ENCODE results near the gene HNRNPF. TPM values are rescaled to one million over a fixed set of nuclear protein-coding genes. Genes with fewer than 3 reads are reported as not detected.
A peak's percentile ranks its signal among the peaks of the same experiment; 100 is the strongest.

Gene HNRNPF
- total and polyA plus RNA-seq, 4 donors = 79.1 to 237 (median 176) TPM

GRCh38 chr10:43402176-43402575 is 6.8 kb downstream of the HNRNPF start:
- DNase-seq (no peak), ATAC-seq (ENCODE audit: insufficient read depth, low FRiP score) (no peak)
- no peak overlapping the region for H3K9ac ChIP-seq (ENCODE audit: insufficient read depth in 1 of 2, low read length in 2 of 2)
- no peaks in the 10 kb centered on the region for H3K9me3 ChIP-seq (ENCODE audit: control insufficient read depth in 4 of 4, insufficient read depth in 3 of 4, low read length in 3 of 4)
- peaks cover 0 to 6% (median 2%) of the 10 kb centered on the region in 4 donors for H3K36me3 ChIP-seq (ENCODE audit: control insufficient read depth in 4 of 4, insufficient read depth in 4 of 4, low read length in 4 of 4)
- H3K27ac ChIP-seq (ENCODE audit: low read depth in 1 of 2, low read length in 1 of 2) = no peak overlapping the region
- H3K4me3 ChIP-seq = no peak overlapping the region
- WGBS, 2 donors = 50 to 56% methylated on average over 4 of the region's 4 CpGs
- peaks cover 4 to 37% (median 23%) of the 10 kb centered on the region in 5 donors for H3K4me1 ChIP-seq (ENCODE audit: control insufficient read depth in 5 of 5, insufficient read depth in 5 of 5, low read length in 5 of 5)
- no peaks in the 10 kb centered on the region for H3K27me3 ChIP-seq (ENCODE audit: control insufficient read depth in 3 of 3, insufficient read depth in 3 of 3, low read length in 2 of 3)
- no peak for TF ChIP-seq CTCF (IDR thresholded peaks at IDR 0.05; ENCODE audit: control extremely low read depth, extremely low read depth)

- DNase-seq (no peak), ATAC-seq (ENCODE audit: insufficient read depth, low FRiP score) (no peak)
- WGBS, 2 donors = 70 to 89% methylated on average over 2 of the region's 2 CpGs
- Histone ChIP-seq H3K36me3 (ENCODE audit: control insufficient read depth in 4 of 4, insufficient read depth in 4 of 4, low read length in 4 of 4) (peaks cover 0 to 6% (median 2%) of the 10 kb centered on the region in 4 donors), H3K4me3 (no peak overlapping the region), H3K9me3 (ENCODE audit: control insufficient read depth in 4 of 4, insufficient read depth in 3 of 4, low read length in 3 of 4) (no peaks in the 10 kb centered on the region), H3K27ac (ENCODE audit: low read depth in 1 of 2, low read length in 1 of 2) (no peak overlapping the region), H3K27me3 (ENCODE audit: control insufficient read depth in 3 of 3, insufficient read depth in 3 of 3, low read length in 2 of 3) (no peaks in the 10 kb centered on the region), H3K4me1 (ENCODE audit: control insufficient read depth in 5 of 5, insufficient read depth in 5 of 5, low read length in 5 of 5) (peaks cover 4 to 35% (median 23%) of the 10 kb centered on the region in 5 donors), H3K9ac (ENCODE audit: insufficient read depth in 1 of 2, low read length in 2 of 2) (no peak overlapping the region)
- no peak for TF ChIP-seq CTCF (IDR thresholded peaks at IDR 0.05; ENCODE audit: control extremely low read depth, extremely low read depth)
Observed at GRCh38 chr10:43401627-43402026, 7.4 kb downstream of the HNRNPF start.

- peaks cover 0 to 30% (median 19%) of the 10 kb centered on the region in 5 donors for H3K4me1 ChIP-seq (ENCODE audit: control insufficient read depth in 5 of 5, insufficient read depth in 5 of 5, low read length in 5 of 5)
- H3K27ac ChIP-seq (ENCODE audit: low read depth in 1 of 2, low read length in 1 of 2) = peak overlapping the region in 1 of 2 donors; percentile 47
- H3K4me3 ChIP-seq = no peak overlapping the region
- DNase-seq (no peak), ATAC-seq (ENCODE audit: insufficient read depth, low FRiP score) (no peak)
- no peak overlapping the region for H3K9ac ChIP-seq (ENCODE audit: insufficient read depth in 1 of 2, low read length in 2 of 2)
- H3K27me3 ChIP-seq (ENCODE audit: control insufficient read depth in 3 of 3, insufficient read depth in 3 of 3, low read length in 2 of 3) = no peaks in the 10 kb centered on the region
- TF ChIP-seq CTCF (IDR thresholded peaks at IDR 0.05; ENCODE audit: control extremely low read depth, extremely low read depth) = no peak
- WGBS, 2 donors = 84 to 85% methylated on average over 5 of the region's 5 CpGs
- peaks cover under 1 to 11% (median 4%) of the 10 kb centered on the region in 4 donors for H3K36me3 ChIP-seq (ENCODE audit: control insufficient read depth in 4 of 4, insufficient read depth in 4 of 4, low read length in 4 of 4)
- no peaks in the 10 kb centered on the region for H3K9me3 ChIP-seq (ENCODE audit: control insufficient read depth in 4 of 4, insufficient read depth in 3 of 4, low read length in 3 of 4)
Observed at GRCh38 chr10:43399320-43400310, 9.4 kb downstream of the HNRNPF start.

All from lung (tissue), 12 donors.